B cell (primary cell): ENCODE results near the gene UBE2Q2. TPM values are rescaled to one million over a fixed set of nuclear protein-coding genes. Genes with fewer than 3 reads are reported as not detected.

Experiments
- ATAC-seq: fragments of 200-7000 bp; cut with Tn5 transposase; one replicate; pipeline ENCODE4 v1.10.0; 2021; ENCODE audit warnings: low read depth, mild to moderate bottlenecking, moderate number of reproducible peaks, moderate library complexity
- CTCF ChIA-PET: fragments of 350-600 bp; sonication (Branson Sonifier 250); formaldehyde crosslinking; loops from one replicate; lab custom pipeline; 2021; ENCODE audit warnings: antibody characterized with exemption, inconsistent platforms; lab: Charles Lee
- POLR2A ChIA-PET: fragments of 350-600 bp; sonication (Branson Sonifier 250); formaldehyde crosslinking; loops from one replicate; lab custom pipeline; 2021; ENCODE audit warnings: antibody characterized with exemption; lab: Charles Lee
- DNase-seq: peaks from one replicate; pipeline ENCODE4 v3.0.0; 2013
- H2AFZ ChIP-seq: 2 replicates; pipeline ENCODE4 v1.6.1; 2012; ENCODE audit warnings: mild to moderate bottlenecking, low read depth, low read length; ENCODE audit not compliant: insufficient read depth, poor library complexity, severe bottlenecking
- H3K27ac ChIP-seq, 2 donors: 1 replicate in 1 of 2; 2 replicates in 1 of 2; pipeline ENCODE4 v1.5.1; 2012 to 2013; ENCODE audit warnings: low read length in 2 of 2, mild to moderate bottlenecking in 2 of 2, moderate library complexity in 1 of 2
- H3K27me3 ChIP-seq, 4 experiments: fragments of 200-600 bp in 1 of 4; sonication (generic) in 1 of 4; replicated peaks in 1 of 4; 1 replicate in 2 of 4; 2 replicates in 2 of 4; pipeline versions ENCODE4 v1.6.1 to v1.7.0; 2013 to 2016; ENCODE audit warnings: low read length in 3 of 4, mild to moderate bottlenecking in 2 of 4, mixed read lengths in 1 of 4, moderate library complexity in 1 of 4; ENCODE audit not compliant: insufficient read depth in 4 of 4, control insufficient read depth in 3 of 4; ENCODE audit errors: control extremely low read depth in 1 of 4
- H3K36me3 ChIP-seq, 2 experiments: replicated peaks in 1 of 2; 1 replicate in 1 of 2; 2 replicates in 1 of 2; pipeline versions ENCODE4 v1.6.1 to v1.7.1; 2013; ENCODE audit warnings: low read length in 1 of 2; ENCODE audit not compliant: insufficient read depth in 2 of 2, control insufficient read depth in 1 of 2; ENCODE audit errors: control extremely low read depth in 1 of 2, extremely low read depth in 1 of 2
- H3K4me1 ChIP-seq, 2 donors: fragments of 200-600 bp in 1 of 2; sonication (generic) in 1 of 2; 1 replicate in 1 of 2; 2 replicates in 1 of 2; pipeline versions ENCODE4 v1.5.1 to v1.6.1; 2013 to 2017; ENCODE audit warnings: low read length in 2 of 2; ENCODE audit not compliant: control insufficient read depth in 2 of 2, insufficient read depth in 2 of 2
- H3K4me2 ChIP-seq: replicated peaks from 2 replicates; pipeline ENCODE3; 2012; ENCODE audit warnings: mild to moderate bottlenecking, low read depth, low read length; ENCODE audit not compliant: poor library complexity, severe bottlenecking
- H3K4me3 ChIP-seq, 5 experiments: fragments of 200-600 bp in 1 of 5; sonication (generic) in 1 of 5; 1 replicate in 3 of 5; 2 replicates in 2 of 5; pipeline versions ENCODE4 v1.5.1 to v1.7.0; 2011 to 2016; ENCODE audit warnings: low read length in 4 of 5, mild to moderate bottlenecking in 4 of 5, low read depth in 2 of 5, control low read depth in 1 of 5, moderate library complexity in 1 of 5; ENCODE audit not compliant: insufficient read depth in 1 of 5; ENCODE audit errors: control extremely low read depth in 1 of 5, extremely low read depth in 1 of 5
- H3K79me2 ChIP-seq: fragments of 200-600 bp; sonication (generic); one replicate; pipeline ENCODE4 v1.6.0; 2016; ENCODE audit warnings: low read length; ENCODE audit not compliant: control insufficient read depth, insufficient read depth
- H3K9ac ChIP-seq: fragments of 200-600 bp; sonication (generic); 2 replicates; pipeline ENCODE4 v1.6.1; 2017; ENCODE audit warnings: mild to moderate bottlenecking, low read length, moderate library complexity
- H3K9me3 ChIP-seq, 3 donors: one replicate each; pipeline versions ENCODE4 v1.6.1 to v1.7.1; 2013; ENCODE audit warnings: low read length in 2 of 3; ENCODE audit not compliant: control insufficient read depth in 2 of 3, insufficient read depth in 1 of 3; ENCODE audit errors: control extremely low read depth in 1 of 3
- H4K20me1 ChIP-seq: 2 replicates; pipeline ENCODE4 v1.6.0; 2012; ENCODE audit warnings: mild to moderate bottlenecking, low read length; ENCODE audit not compliant: insufficient read depth, control insufficient read depth, poor library complexity, severe bottlenecking
- H3K27ac Mint-ChIP-seq: one replicate; pipeline ENCODE4 v1.8.0; 2021; ENCODE audit warnings: mixed read lengths
- H3K27me3 Mint-ChIP-seq: one replicate; pipeline ENCODE4 v1.8.0; 2021; ENCODE audit warnings: mixed read lengths
- H3K4me1 Mint-ChIP-seq: one replicate; pipeline ENCODE4 v1.8.0; 2021; ENCODE audit warnings: mixed read lengths
- H3K4me3 Mint-ChIP-seq: one replicate; pipeline ENCODE4 v1.8.0; 2021; ENCODE audit warnings: mixed read lengths
- H3K9me3 Mint-ChIP-seq: one replicate; pipeline ENCODE4 v1.8.0; 2022; ENCODE audit warnings: mixed read lengths; ENCODE audit not compliant: insufficient read depth
- CTCF ChIP-seq: fragments of 200-600 bp; IDR thresholded peaks from one replicate; pipeline ENCODE4 v1.8.0; 2022; ENCODE audit warnings: antibody characterized with exemption, mild to moderate bottlenecking
- EZH2 ChIP-seq: IDR thresholded peaks from 2 replicates; pipeline ENCODE4 v1.6.1; 2012; ENCODE audit warnings: borderline replicate concordance, low read depth, mild to moderate bottlenecking, moderate library complexity, low read length; ENCODE audit not compliant: insufficient read depth, poor library complexity, severe bottlenecking
- WGBS: methylation state at CpG from one replicate; pipeline ENCODE4 v1.1.5; 2013; ENCODE audit warnings: missing lambda C conversion rate; ENCODE audit not compliant: insufficient coverage; 5-methylcytosine and 5-hydroxymethylcytosine counted together
- intact Hi-C: fragments of 100-400 bp; cut with micrococcal nuclease; formaldehyde crosslinking; loops from one replicate; pipeline ENCODE4 v1.10.0; 2022
- polyA plus RNA-seq: library from polyadenylated mRNA; depleted of rRNA; stranded (reverse); fragments of >200 nt; gene quantifications from 2 replicates; pipeline ENCODE4 v1.2.3, GENCODE V29; 2012
- total RNA-seq, 2 donors: library from RNA; stranded (reverse); fragments of 120-200 nt in 1 of 2; gene quantifications; 1 replicate in 1 of 2; 2 replicates in 1 of 2; pipeline versions ENCODE4 v1.2.3 to v1.2.4, GENCODE V29; 2013 to 2022

Gene UBE2Q2
- total and polyA plus RNA-seq, 2 donors (not counting 1 experiment from before 2014, with no cell fraction given) = 11.4 to 33.6 TPM

GRCh38 chr15:75923756-75924155, 80.5 kb downstream of the UBE2Q2 start:
- WGBS = 100% methylated on average over 4 of the region's 4 CpGs
- no peak for TF ChIP-seq CTCF
- no peak for TF ChIP-seq EZH2
- CTCF ChIA-PET = interaction anchor here (4.4 kb wide), 1 partner anchor 215 kb away, joined by 11 read pairs; no protein-coding TSS in a partner anchor
- H3K27me3 Mint-ChIP-seq = no peaks in the 10 kb centered on the region
- POLR2A ChIA-PET = no interaction called here
- peaks cover 9 to 15% of the 10 kb centered on the region in 2 donors for H3K4me1 ChIP-seq
- no peak overlapping the region for H3K4me2 ChIP-seq
- peaks cover 0 to 5% of the 10 kb centered on the region in 2 experiments for H3K36me3 ChIP-seq
- ATAC-seq (no peak), DNase-seq (no peak)
- no peak overlapping the region for H3K4me3 ChIP-seq
- H2AFZ ChIP-seq = no peak overlapping the region
- peaks cover 42% of the 10 kb centered on the region for H3K4me1 Mint-ChIP-seq
- intact Hi-C loops = loop anchor here (10.0 kb wide), 1 partner anchor 199 kb away; a partner anchor contains a TSS
- no peak overlapping the region for H3K27ac Mint-ChIP-seq
- H3K9me3 ChIP-seq = no peaks in the 10 kb centered on the region
- no peak overlapping the region for H3K9ac ChIP-seq
- no peaks in the 10 kb centered on the region for H3K27me3 ChIP-seq
- no peaks in the 10 kb centered on the region for H3K9me3 Mint-ChIP-seq
- H3K27ac ChIP-seq = no peak overlapping the region
- H3K4me3 Mint-ChIP-seq = no peak overlapping the region
- H3K79me2 ChIP-seq = peaks cover 6% of the 10 kb centered on the region
- peaks cover 24% of the 10 kb centered on the region for H4K20me1 ChIP-seq

GRCh38 chr15:75924576-75924975, 81.3 kb downstream of the UBE2Q2 start:
- TF ChIP-seq CTCF = no peak
- no peak for TF ChIP-seq EZH2
- intact Hi-C loops = loop anchor here (10.0 kb wide), 1 partner anchor 200 kb away; a partner anchor contains a TSS
- H3K27ac ChIP-seq = no peak overlapping the region
- H3K9ac ChIP-seq = no peak overlapping the region
- no peak overlapping the region for H2AFZ ChIP-seq
- no peaks in the 10 kb centered on the region for H3K9me3 ChIP-seq
- WGBS = 80% methylated on average over 1 of the region's 1 CpG
- Mint-ChIP-seq H3K4me3 (no peak overlapping the region), H3K27me3 (no peaks in the 10 kb centered on the region), H3K9me3 (no peaks in the 10 kb centered on the region), H3K27ac (no peak overlapping the region), H3K4me1 (peaks cover 42% of the 10 kb centered on the region)
- H3K4me3 ChIP-seq = no peak overlapping the region
- H4K20me1 ChIP-seq = peaks cover 25% of the 10 kb centered on the region
- CTCF ChIA-PET = interaction anchor here (0.8 to 4.4 kb wide), 2 partner anchors 214 to 227 kb away, joined by 4 to 11 read pairs; no protein-coding TSS in a partner anchor
- no peaks in the 10 kb centered on the region for H3K27me3 ChIP-seq
- H3K36me3 ChIP-seq = peaks cover 0 to 5% of the 10 kb centered on the region in 2 experiments
- peaks cover 9 to 15% of the 10 kb centered on the region in 2 donors for H3K4me1 ChIP-seq
- ATAC-seq (no peak), DNase-seq (no peak)
- POLR2A ChIA-PET = no interaction called here
- peaks cover 6% of the 10 kb centered on the region for H3K79me2 ChIP-seq
- no peak overlapping the region for H3K4me2 ChIP-seq
